ACC112 (cell line): ENCODE data around the gene FAM90A26.
"Not testable (repeated sequence)": the region's sequence is repeated elsewhere in the genome, so short reads cannot be mapped to it uniquely, and the experiment has no call there.

ENCODE experiments used
- H2AFZ ChIP-seq: fragments of 200-600 bp; sonication (generic); one replicate; pipeline ENCODE4 v1.6.0; 2017; ENCODE audit warnings: antibody characterized with exemption, low read length; ENCODE audit not compliant: unreplicated experiment
- H3K27ac ChIP-seq: fragments of 200-600 bp; sonication (generic); 2 replicates; pipeline ENCODE4 v1.5.1; 2014; ENCODE audit warnings: low read depth, mild to moderate bottlenecking, antibody characterized with exemption, low read length, moderate library complexity
- H3K27me3 ChIP-seq: fragments of 200-600 bp; sonication (generic); 2 replicates; pipeline ENCODE4 v1.6.1; 2014; ENCODE audit warnings: mild to moderate bottlenecking, antibody characterized with exemption, low read length, moderate library complexity, mixed read lengths; ENCODE audit not compliant: insufficient read depth
- H3K36me3 ChIP-seq: fragments of 200-600 bp; sonication (generic); 2 replicates; pipeline ENCODE4 v1.6.1; 2016; ENCODE audit warnings: mild to moderate bottlenecking, antibody characterized with exemption, low read length, moderate library complexity, mixed read lengths; ENCODE audit not compliant: insufficient read depth
- H3K4me1 ChIP-seq: fragments of 200-600 bp; sonication (generic); one replicate; pipeline ENCODE4 v1.6.1; 2016; ENCODE audit warnings: low read length, mixed read lengths; ENCODE audit not compliant: insufficient read depth, unreplicated experiment, control insufficient read depth
- H3K4me3 ChIP-seq: fragments of 200-600 bp; sonication (generic); 2 replicates; pipeline ENCODE4 v1.5.1; 2014; ENCODE audit warnings: mild to moderate bottlenecking, low read depth, low read length
- H3K79me2 ChIP-seq: fragments of 200-600 bp; sonication (generic); one replicate; pipeline ENCODE4 v1.6.0; 2016; ENCODE audit warnings: low read length; ENCODE audit not compliant: control insufficient read depth, unreplicated experiment, insufficient read depth

The FAM90A26 gene, protein sequence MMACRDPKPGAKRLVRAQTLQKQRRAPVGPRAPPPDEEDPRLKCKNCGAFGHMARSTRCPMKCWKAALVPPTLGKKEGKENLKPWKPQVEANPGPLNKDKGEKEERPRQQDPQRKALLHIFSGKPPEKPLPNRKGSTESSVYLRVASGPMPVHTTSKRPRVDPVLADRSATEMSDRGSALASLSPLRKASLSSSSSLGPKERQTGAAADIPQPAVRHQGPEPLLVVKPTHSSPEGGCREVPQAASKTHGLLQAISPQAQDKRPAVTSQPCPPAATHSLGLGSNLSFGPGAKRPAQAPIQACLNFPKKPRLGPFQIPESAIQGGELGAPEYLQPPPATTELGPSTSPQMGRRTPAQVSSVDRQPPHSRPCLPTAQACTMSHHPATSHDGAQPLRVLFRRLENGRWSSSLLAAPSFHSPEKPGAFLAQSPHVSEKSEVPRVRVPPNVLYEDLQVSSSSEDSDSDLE

DNA sequence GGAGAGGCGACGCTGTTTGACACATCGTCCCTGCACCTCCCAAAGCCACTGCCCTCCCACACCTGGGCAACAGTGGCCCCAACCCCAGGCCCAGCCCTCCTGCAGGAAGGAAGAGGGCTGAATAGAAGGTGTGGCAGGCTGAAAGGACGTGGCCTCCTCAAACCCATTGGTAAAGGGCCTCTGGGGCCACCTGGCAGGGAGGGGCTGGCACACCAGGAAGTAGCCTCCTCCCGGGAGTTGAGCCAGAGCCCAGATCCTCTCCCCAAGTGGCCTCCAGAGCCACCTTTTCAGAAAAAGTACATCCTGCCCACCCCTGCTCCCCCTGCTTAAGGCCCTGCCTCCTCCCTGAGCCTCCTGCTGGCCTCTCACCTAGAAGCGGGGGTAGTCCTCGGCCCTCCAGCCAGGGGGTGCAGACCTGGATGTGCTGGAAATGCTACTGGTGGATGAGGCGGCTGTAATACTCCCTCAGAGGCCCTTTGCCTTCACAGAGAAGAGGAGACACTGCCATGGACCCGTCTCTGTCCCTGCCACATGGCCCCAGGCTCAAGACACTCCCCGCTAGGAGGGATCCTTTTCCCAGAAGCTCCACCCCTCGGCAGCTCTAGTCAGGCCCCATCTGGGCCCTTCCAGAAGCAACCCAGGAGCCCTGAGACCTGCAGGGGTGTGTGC is at the start of gene FAM90A26:
TSS of gene FAM90A26 (plus strand) at position 619 of the 669 bp plus-strand sequence. CDS start 2,764 bp downstream, outside the sequence.
- H3K4me1 ChIP-seq, H3K36me3 ChIP-seq, H3K79me2 ChIP-seq, H2AFZ ChIP-seq, H3K27me3 ChIP-seq, H3K27ac ChIP-seq, H3K4me3 ChIP-seq: not testable (repeated sequence)

DNA sequence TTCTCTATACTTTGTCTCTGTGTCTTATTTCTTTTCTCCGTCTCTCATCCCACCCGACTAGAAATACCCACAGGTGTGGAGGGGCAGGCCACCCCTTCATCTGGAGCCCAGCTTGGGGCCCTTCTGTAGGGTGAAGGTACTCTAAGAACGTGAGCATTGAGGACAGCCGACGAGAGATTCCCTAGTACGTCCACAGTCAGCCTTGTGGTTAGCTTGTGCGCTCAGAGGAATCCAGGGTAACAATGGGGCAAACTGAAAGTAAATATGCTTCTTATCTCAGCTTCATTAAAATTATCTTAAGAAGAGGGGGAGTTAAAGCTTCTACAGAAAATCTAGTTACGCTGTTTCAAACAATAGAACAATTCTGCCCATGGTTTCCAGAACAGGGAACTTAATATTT is 47.5 kb upstream of the FAM90A26 start:
- H3K79me2 ChIP-seq, H2AFZ ChIP-seq, H3K36me3 ChIP-seq, H3K4me1 ChIP-seq, H3K27me3 ChIP-seq, H3K4me3 ChIP-seq, H3K27ac ChIP-seq: not testable (repeated sequence)

DNA sequence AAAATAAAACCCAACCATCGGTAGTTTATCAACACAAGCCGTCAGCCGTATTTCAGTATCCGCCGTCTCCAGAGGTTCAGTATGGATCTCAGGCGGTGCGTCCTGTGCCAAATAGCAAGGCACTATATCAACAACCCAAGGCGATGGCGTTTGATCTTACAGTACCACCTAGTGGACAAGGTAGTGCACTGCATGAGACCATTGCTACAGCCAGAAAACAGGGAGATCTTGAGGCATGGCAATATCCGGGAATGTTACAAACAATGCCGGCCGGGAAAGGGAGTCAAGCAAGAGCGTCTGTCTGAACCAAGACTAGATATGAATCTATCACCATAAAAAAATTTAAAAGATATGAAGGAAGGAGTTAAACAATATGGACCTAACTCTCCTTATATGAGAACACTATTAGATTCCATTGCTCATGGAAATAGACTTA is 46.6 kb upstream of the FAM90A26 start:
- not testable (repeated sequence) for H3K36me3 ChIP-seq, H2AFZ ChIP-seq, H3K27ac ChIP-seq, H3K4me1 ChIP-seq, H3K79me2 ChIP-seq, H3K27me3 ChIP-seq, H3K4me3 ChIP-seq

DNA sequence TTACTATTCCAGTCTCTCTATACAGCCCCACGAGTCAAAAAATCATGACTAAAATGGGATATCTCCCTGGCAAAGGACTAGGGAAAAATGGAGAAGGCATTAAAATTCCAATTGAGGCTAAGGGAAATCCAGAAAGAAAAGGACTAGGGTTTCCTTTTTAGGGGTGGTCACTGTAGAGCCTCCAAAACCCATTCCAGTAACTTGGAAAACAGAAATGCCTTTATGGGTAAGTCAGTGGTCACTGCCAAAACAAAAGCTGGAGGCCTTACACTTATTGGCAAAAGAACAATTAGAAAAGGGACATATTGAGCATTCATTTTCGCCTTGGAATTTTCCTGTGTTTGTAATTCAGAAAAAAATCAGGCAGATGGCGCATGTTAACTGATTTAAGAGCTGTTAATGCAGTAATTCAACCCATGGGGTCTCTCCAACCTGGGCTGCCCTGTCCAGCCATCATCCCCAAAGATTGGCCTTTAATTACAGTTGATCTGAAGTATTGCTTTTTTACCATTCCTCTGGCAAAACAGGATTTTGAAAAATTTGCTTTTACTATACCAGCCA is 44.5 kb upstream of the FAM90A26 start:
- not testable (repeated sequence) for H3K27me3 ChIP-seq, H3K27ac ChIP-seq, H3K36me3 ChIP-seq, H3K79me2 ChIP-seq, H2AFZ ChIP-seq, H3K4me1 ChIP-seq, H3K4me3 ChIP-seq

DNA sequence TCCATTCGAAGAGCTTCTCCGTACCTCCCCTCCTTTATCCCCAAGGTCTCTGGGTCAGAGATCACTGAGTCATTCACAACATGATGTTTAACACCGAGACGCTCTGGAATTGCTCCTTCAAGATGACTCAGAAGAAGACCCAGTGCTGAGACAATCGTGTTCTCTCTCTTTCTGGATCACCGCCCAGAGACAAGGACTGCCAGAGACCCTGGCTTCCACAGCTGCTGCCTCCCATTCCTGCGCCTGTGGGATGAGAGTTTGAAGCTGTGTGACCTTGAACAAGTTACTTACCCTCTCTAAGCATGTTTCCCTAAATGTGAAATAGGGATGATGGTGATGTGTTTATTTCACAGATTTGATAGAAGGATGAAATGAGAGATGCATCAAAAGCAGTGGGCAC is 38.8 kb upstream of the FAM90A26 start:
- not testable (repeated sequence) for H3K79me2 ChIP-seq, H3K4me3 ChIP-seq, H3K27ac ChIP-seq, H2AFZ ChIP-seq, H3K27me3 ChIP-seq, H3K36me3 ChIP-seq, H3K4me1 ChIP-seq

DNA sequence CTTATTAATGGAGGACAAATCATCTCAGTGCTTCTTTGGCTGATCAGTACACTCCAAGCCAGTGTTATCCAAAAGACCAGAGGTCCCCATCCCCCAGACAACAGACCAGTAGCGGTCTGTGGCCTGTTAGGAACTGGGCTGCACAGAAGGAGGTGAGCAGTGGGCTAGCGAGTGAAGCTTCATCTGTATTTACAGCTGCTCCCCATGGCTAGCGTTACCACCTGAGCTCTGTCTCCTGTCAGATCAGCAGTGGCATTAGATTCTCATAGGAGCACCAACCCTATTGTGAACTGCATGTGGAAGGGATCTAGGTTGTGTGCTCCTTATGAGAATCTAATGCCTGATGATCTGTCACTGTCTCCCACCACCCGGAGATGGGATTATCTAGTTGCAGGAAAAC is 37.4 kb upstream of the FAM90A26 start:
- not testable (repeated sequence) for H3K4me3 ChIP-seq, H3K27me3 ChIP-seq, H3K79me2 ChIP-seq, H2AFZ ChIP-seq, H3K36me3 ChIP-seq, H3K4me1 ChIP-seq, H3K27ac ChIP-seq

DNA sequence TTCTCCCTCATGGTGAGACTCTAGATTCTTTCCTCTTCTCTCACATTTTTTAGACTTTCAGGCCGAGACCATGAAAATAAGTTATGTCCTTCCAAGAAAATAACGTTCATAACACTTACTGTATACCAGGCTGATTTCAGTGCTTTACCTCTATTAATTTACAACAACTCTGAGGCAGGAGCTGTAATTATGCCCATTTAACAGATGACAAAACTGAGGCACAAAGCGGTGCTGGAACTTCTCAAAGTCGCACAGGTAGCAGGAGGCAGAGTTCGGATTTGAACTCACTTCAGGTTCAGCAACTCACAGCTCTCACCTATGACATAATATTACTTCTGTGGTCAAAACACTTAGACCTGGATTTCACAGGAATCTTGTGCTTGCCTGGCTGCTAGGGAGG is 36.2 kb upstream of the FAM90A26 start:
- not testable (repeated sequence) for H3K4me1 ChIP-seq, H3K36me3 ChIP-seq, H3K27ac ChIP-seq, H3K4me3 ChIP-seq, H2AFZ ChIP-seq, H3K27me3 ChIP-seq, H3K79me2 ChIP-seq

DNA sequence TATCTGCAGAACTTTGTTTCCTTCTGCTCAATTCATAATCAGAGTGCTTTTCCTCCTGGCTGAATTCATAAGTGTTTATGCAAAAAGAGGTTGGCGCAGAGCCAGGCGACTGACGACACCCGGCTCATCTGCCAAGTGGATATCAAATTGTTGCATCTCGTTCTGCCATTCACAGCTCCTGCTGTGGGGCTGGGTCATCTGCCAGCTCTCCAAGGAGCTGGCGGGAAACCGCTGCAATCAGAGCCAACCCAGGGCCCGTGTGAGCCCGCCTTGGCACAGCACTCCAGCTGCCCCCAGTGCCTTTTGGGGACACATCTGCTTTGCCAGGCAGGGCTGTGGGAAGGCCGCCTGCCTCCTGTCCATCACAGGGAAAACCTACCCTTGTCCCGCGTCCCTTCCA is 35.7 kb upstream of the FAM90A26 start:
- not testable (repeated sequence) for H3K36me3 ChIP-seq, H2AFZ ChIP-seq, H3K27me3 ChIP-seq, H3K27ac ChIP-seq, H3K4me3 ChIP-seq, H3K4me1 ChIP-seq, H3K79me2 ChIP-seq

DNA sequence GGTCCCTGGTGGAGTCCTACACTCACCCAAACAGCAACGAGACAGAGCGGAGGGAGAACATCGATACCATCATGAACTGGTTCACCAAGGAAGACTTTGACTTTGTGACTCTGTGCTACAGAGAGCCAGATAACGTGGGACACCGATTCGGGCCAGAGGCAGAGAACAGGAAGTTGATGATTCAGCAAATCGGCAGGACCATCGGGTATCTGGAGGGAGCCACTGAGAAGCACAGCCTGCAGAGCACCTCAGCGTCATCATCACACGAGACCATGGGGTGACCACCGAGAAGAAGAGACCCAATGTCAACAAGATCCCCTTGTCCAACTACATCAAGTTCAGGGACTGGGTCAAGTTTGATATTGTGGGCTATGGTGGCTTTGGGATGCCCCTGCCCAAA is 29.2 kb upstream of the FAM90A26 start:
- not testable (repeated sequence) for H3K4me1 ChIP-seq, H3K4me3 ChIP-seq, H3K27ac ChIP-seq, H3K27me3 ChIP-seq, H3K36me3 ChIP-seq, H2AFZ ChIP-seq, H3K79me2 ChIP-seq

DNA sequence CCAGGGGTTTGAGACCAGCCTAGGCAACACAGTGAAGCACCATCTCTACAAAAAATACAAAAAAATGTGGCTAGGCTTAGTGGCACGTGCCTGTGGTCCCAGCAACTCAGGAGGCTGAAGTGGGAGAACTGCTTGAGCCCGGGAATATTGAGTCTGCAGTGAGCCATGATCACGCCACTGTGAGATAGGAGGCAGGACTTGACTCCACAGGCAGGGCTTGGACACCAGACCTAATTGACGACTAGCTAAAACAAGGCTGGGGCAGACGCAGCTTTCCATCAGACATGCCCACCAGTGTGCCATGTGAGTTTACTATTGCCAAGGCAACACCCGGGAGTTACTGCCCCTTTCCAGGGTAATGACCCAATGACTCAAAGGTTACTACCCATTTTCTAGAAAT is 27.4 kb upstream of the FAM90A26 start:
- H2AFZ ChIP-seq, H3K79me2 ChIP-seq, H3K27ac ChIP-seq, H3K27me3 ChIP-seq, H3K36me3 ChIP-seq, H3K4me1 ChIP-seq, H3K4me3 ChIP-seq: not testable (repeated sequence)
